HG03354 (cell line): ENCODE results near the gene TBC1D21.
"Not testable (repeated sequence)": the region's sequence is repeated elsewhere in the genome, so short reads cannot be mapped to it uniquely, and the experiment has no call there.

Source experiments
- ATAC-seq: cut with Tn5 transposase; IDR thresholded peaks from one replicate; pipeline ENCODE4 v1.9.1; 2021; ENCODE audit warnings: mild to moderate bottlenecking; ENCODE audit not compliant: unreplicated experiment, poor library complexity, severe bottlenecking

Gene TBC1D21

GRCh38 chr15:73926219-73927002 is 53.0 kb downstream of the TBC1D21 start, which contains the start of gene LOXL1:
LOXL1 (plus strand) TSS chr15:73926462; CDS start chr15:73926784, 322 bp downstream.
- ATAC-seq, result no peak

GRCh38 chr15:73927003-73927475 is 53.7 kb downstream of the TBC1D21 start:
- ATAC-seq, result no peak

GRCh38 chr15:73927476-73928240 is 54.3 kb downstream of the TBC1D21 start:
- ATAC-seq, result no peak

GRCh38 chr15:73928241-73928579 is 54.8 kb downstream of the TBC1D21 start:
- no peak for ATAC-seq

GRCh38 chr15:73928971-73929627 is 55.7 kb downstream of the TBC1D21 start:
- no peak for ATAC-seq

GRCh38 chr15:73930371-73930770 is 57.0 kb downstream of the TBC1D21 start:
- ATAC-seq, result no peak

GRCh38 chr15:73930790-73931281 is 57.5 kb downstream of the TBC1D21 start:
- no peak for ATAC-seq

- ATAC-seq, result no peak
Observed at GRCh38 chr15:73931441-73931840, 58.1 kb downstream of the TBC1D21 start.

- no peak for ATAC-seq
Observed at GRCh38 chr15:73932381-73933191, 59.2 kb downstream of the TBC1D21 start.

GRCh38 chr15:73934281-73934680 is 60.9 kb downstream of the TBC1D21 start:
- no peak for ATAC-seq

- no peak for ATAC-seq
Observed at GRCh38 chr15:73935547-73935946, 62.2 kb downstream of the TBC1D21 start.

- ATAC-seq, result no peak
Observed at GRCh38 chr15:73936181-73936580, 62.8 kb downstream of the TBC1D21 start.

GRCh38 chr15:73936588-73937290 is 63.4 kb downstream of the TBC1D21 start:
- ATAC-seq, result no peak

- ATAC-seq, result no peak
Observed at GRCh38 chr15:73937296-73937695, 63.9 kb downstream of the TBC1D21 start.

- no peak for ATAC-seq
Observed at GRCh38 chr15:73937726-73938125, 64.4 kb downstream of the TBC1D21 start.

- ATAC-seq, result not testable (repeated sequence)
Observed at GRCh38 chr15:73938516-73938915, 65.2 kb downstream of the TBC1D21 start.
